HEK293T (cell line): Measurements from ENCODE around the gene GRIK4.

Experiments used
- BHLHE40 ChIP-seq: fragments of 450-650 bp; IDR thresholded peaks from 2 replicates; pipeline ENCODE4 v1.6.1; 2016; ENCODE audit warnings: mild to moderate bottlenecking, moderate library complexity, borderline replicate concordance
- ELF4 ChIP-seq: fragments of 450-650 bp; IDR thresholded peaks from 2 replicates; pipeline ENCODE4 v1.6.1; 2017; ENCODE audit warnings: antibody characterized with exemption
- FOXA1 ChIP-seq: fragments of 450-650 bp; IDR thresholded peaks from 2 replicates; pipeline ENCODE4 v1.6.1; 2016; ENCODE audit warnings: mild to moderate bottlenecking
- FOXM1 ChIP-seq: fragments of 450-650 bp; IDR thresholded peaks from 2 replicates; pipeline ENCODE4 v1.6.1; 2017; ENCODE audit warnings: mild to moderate bottlenecking, borderline replicate concordance
- LEF1 ChIP-seq: fragments of 450-650 bp; IDR thresholded peaks from 2 replicates; pipeline ENCODE4 v1.6.1; 2017; ENCODE audit warnings: mild to moderate bottlenecking, borderline replicate concordance
- SP1 ChIP-seq: fragments of 450-650 bp; IDR thresholded peaks from 2 replicates; pipeline ENCODE4 v1.6.1; 2017
- SUZ12 ChIP-seq: fragments of 450-650 bp; IDR thresholded peaks from 2 replicates; pipeline ENCODE4 v1.6.1; 2016; ENCODE audit warnings: mild to moderate bottlenecking

- no peak for TF ChIP-seq BHLHE40
- no peak for TF ChIP-seq FOXM1
- TF ChIP-seq ELF4: no peak
- TF ChIP-seq SUZ12: no peak
- no peak for TF ChIP-seq SP1
- TF ChIP-seq LEF1: no peak
- TF ChIP-seq FOXA1: no peak
Observed at GRCh38 chr11:120938260-120938659, 426.7 kb downstream of the GRIK4 start.
